Measurements from ENCODE around the gene GALNTL6.
"Not testable (repeated sequence)": the region's sequence is repeated elsewhere in the genome, so short reads cannot be mapped to it uniquely, and the experiment has no call there.

DNA sequence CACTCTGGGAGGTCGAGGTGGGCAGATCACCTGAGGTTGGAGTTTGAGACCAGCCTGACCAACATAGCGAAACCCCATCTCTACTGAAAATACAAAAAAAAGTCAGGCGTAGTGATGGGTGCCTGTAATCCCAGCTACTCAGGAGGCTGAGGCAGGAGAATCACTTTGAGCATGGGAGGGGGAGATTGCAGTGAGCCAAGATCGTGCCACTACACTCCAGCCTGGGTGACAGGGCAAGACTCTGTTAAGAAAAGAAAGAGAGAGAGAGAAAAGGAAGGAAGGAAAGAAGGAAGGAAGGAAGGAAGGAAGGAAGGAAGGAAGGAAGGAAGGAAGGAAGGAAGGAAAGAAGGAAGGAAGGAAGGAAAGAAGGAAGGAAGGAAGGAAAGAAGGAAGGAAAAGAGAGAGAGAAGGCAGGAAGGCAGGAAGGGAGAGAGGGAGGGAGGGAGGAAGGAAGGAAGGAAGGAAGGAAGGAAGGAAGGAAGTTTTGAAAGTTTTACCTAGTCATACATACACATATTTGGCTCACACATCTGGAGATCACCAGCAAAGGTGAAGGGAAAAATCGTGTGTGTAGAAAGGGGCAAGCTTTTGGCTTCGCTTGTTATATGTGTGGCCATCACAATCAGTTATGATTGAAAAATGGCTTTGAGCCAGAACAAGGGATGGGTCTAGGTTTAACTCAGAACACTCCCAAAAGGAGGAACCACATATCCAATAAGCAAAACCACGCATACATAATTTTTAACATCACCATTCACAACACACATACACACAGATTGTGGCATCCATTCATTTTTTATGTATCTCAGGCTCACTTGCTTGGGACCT is 1208.8 kb downstream of the GALNTL6 start:
- TF ChIP-seq, protein P1, sequence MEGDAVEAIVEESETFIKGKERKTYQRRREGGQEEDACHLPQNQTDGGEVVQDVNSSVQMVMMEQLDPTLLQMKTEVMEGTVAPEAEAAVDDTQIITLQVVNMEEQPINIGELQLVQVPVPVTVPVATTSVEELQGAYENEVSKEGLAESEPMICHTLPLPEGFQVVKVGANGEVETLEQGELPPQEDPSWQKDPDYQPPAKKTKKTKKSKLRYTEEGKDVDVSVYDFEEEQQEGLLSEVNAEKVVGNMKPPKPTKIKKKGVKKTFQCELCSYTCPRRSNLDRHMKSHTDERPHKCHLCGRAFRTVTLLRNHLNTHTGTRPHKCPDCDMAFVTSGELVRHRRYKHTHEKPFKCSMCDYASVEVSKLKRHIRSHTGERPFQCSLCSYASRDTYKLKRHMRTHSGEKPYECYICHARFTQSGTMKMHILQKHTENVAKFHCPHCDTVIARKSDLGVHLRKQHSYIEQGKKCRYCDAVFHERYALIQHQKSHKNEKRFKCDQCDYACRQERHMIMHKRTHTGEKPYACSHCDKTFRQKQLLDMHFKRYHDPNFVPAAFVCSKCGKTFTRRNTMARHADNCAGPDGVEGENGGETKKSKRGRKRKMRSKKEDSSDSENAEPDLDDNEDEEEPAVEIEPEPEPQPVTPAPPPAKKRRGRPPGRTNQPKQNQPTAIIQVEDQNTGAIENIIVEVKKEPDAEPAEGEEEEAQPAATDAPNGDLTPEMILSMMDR (IDR thresholded peaks at IDR 0.05; ENCODE audit: insufficient read depth, low read length, poor library complexity, severe bottlenecking), result not testable (repeated sequence)
- not testable (repeated sequence) for TF ChIP-seq EZH2phosphoT487 (conservative IDR thresholded peaks at IDR 0.05; ENCODE audit: low read length)
